NCI-H510A treated with DMSO at 0.1 percent for 48 hours (cell line): ENCODE results near the gene TAF1C.
"Not testable (repeated sequence)": the region's sequence is repeated elsewhere in the genome, so short reads cannot be mapped to it uniquely, and the experiment has no call there.

Source experiments
- DNase-seq: peaks from one replicate; lab custom pipeline; 2025; lab: John Stamatoyannopoulos, UW

TAF1C gene

DNA sequence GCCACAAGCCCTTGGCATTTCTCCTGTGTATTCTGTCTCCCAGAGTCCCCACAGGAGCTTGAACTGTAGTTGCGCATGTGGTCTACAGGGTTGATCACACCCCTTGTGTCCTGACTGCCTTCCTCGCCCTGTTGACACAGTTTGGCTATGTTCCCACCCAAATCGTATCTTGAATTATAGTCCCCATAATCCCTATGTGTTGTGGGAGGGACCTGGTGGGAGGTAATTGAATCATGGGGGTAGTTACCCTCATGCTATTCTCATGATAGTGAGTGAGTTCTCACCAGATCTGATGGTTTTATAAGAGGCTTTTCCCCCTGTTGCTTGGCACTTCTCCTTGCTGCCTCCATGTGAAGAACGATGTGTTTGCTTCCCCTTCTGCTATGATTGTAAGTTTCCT, 25.3 kb upstream of the TAF1C start:
- DNase-seq, result no peak

DNA sequence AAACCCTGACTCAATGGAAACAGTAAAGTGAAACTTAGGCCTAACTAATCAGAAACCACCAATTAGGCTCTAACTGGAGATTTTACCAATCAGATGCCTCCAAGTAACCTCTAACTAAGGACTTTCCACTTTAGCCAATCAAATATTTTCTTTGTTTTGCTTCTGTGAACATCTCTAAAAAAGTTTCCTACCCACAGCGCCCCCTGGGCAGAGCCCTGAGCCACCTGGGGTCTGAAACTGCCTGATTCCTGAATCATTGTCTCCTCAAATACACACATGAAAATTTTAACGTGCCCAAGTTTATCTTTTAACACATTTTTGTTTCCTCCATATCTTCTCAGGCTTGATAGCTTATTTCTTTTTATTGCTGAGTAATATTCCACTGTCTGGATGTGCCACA, 23.1 kb upstream of the TAF1C start:
- DNase-seq, result no peak

DNA sequence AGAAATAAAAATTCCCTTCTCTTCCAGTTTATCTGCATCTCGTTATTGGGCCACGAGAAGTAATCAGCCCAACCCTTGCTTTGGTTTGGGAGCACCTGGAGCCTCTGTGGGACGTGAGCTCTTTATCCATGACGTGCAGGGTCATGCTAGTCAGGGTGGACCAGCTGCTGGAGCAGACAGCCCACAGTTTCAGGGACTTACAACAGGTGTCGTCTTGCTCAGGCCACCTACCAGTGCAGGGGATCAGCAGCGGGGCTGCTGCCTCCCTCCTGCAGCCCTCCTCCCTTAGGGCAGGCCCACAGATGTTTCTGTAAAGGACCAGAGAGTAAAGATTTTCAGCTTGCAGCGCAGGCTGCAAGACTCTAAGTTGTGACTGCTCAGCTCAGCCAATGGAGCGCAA, 21.0 kb upstream of the TAF1C start:
- no peak for DNase-seq

DNA sequence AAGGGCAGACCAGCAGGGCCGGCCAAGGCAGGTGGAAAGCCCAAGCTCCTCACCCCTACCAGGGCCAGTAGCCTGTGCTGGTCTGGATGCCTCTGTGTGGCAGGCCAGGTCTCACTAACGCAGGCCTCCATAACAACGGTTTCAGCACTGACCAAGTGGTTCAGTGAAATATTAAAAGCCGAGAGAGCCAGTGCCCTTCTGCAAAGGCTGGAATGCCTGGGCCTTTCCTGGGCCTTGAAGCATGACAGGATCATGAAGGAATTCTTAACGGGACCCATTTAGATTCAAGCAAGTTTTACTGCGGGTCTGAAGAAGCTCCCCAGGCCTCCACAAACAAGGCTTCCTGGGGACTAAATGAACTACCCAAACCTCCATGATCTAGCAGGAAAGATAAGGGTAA, 20.4 kb upstream of the TAF1C start:
- DNase-seq, result no peak

DNA sequence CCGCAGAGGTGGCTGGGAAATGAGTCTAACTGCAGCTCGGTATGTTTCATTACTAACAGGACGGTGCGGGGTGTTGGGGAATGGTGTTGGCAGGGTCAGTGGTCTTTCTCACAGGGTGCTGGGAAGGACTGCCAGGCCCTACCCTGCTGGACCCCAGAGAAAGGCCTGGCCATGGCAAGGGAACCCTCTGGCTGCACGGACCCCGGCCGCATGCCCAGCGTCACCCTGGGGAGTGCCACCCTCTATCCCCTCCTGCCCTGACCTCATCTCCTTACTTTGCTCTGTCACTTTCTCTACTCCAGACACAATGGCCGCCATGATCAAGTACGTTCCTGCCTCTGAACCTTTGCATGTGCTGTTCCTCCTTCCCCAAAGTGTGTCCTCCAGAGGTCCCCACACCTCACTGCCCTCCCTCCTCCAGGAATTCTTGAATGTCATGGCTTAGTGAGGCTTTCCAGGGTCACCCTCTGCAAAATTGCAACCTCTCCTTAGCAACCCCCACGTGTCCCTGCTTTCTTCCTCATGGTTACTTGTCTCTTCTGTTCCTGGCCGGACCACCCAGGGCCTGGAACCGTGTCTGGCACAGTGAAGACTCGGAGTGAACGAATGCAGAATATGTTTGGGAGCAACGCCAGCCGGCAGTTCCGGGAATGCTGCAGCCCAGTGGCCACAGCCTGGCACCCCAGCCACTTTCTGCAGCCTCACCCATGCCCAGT, 19.3 kb upstream of the TAF1C start:
- no peak for DNase-seq

DNA sequence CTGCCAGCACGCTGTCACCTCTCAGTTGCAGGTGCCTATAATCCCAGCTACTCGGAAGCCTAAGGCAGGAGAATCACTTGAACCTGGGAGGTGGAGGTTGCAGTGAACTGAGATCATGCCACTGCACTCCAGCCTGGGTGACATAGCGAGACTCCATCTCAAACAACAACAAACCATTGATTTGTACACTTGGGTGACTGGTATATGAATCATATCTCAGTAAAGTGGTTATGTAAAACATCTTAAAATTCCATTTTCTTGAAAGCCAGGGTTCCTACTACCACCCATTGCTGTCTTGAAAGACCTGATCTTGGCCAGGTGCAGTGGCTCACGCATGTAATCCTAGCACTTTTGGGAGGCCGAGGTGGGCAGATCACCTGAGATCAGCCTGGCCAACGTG, 18.3 kb upstream of the TAF1C start:
- DNase-seq, result not testable (repeated sequence)

DNA sequence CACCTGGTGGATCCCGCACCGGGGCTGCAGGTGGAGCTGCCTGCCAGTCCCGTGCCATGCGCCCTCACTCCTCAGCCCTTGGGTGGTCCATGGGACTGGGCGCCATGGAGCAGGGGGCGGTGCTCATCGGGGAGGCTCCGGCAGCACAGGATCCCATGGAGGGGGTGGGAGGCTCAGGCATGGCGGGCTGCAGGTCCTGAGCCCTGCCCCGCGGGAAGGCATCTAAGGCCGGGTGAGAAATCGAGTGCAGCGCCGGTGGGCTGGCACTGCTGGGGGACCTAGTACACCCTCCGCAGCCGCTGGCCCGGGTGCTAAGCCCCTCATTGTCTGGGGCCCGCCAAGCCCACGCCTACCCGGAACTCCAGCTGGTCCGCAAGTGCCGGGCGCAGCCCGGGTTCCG, 17.7 kb upstream of the TAF1C start:
- not testable (repeated sequence) for DNase-seq

DNA sequence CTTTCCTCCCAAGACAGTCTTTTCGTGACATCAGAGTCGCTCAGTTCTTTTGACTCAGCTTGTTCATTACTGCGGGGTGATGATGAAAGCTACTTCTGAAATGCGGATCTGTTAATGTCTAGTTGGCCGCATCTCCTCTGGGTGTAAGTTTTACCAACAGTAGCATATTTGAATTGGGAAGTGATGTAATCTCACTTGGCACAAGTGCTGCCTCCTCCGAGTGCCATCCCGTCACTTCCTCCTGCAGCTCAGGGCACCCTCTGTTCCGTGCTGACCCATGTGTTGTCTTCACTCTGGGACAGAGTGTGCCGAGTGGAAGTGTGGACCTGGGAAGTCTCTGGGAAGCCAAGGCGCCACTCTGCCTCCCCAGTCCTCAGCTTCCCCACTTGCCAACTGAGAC, 13.0 kb upstream of the TAF1C start:
- no peak for DNase-seq

DNA sequence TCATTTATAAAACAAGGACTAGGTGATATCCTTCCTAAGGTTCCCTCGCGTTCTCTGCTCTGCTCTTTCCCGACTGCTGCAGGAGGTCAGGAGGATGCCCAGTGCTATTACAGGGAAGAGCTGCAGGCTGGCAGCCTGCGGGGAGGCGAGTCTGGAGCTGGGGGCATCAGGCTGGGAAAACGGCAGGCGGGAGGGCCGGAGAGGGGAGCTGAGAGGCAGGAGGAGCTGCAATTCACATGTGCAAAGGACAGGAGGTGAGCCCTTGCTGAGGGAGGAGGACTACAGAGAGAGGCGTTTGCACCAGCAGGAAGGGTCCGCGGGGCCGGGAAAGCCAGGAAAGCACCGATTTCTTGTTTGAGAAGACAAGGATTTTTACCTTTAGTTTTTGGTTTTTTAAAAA, 12.2 kb upstream of the TAF1C start:
- no peak for DNase-seq

DNA sequence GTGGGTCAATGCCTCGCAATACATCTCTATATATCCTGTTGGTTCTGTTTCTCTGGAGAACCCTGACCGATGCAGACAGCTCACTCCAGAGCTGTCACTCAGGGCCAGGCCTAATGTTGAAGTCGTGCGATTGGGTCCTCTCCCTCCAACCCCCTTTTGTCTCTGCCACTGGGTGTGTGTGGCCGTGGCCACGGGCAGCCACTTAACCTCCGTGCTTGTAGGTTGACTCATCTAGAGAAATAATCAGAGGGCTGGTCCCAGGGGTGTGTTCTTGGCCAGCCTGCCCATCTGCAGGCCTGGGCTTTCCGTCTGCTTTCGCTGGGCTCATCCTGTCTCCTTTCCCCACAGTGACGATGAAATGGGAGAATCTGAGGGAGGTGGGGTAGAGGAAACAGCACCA, 11.5 kb upstream of the TAF1C start:
- DNase-seq, result no peak

DNA sequence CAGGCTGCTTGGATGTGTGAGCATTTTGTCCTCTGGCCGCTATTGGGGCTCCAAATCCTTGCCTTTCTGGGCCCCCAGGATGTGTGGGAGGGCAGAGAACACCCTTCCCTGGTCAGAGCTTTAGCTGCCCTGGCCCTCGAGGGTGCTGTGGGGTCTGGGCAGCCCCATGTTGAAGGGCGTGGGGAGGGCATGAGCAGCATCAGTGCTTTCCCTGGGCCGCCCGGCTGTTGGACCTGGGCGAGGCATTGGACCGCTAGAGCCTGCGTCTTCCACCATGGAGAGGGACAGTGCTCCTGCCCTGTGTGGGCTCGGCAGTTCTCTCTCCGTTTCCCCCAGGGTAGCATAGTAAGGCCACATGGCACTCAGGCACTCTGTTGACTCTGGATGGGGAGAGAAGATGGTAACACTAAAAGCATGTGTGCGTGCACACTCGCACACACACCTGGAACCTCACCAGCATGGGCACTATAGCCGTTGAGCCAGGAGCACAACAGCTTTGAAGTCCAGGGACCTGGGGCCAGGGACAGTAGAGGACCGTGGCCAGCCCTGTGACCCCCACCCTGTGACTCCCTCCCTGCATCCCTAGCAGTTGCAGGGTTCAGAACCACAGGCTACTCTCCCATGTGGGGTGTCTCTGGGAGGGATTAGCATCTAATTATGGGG, 10.7 kb upstream of the TAF1C start:
- DNase-seq, result no peak

DNA sequence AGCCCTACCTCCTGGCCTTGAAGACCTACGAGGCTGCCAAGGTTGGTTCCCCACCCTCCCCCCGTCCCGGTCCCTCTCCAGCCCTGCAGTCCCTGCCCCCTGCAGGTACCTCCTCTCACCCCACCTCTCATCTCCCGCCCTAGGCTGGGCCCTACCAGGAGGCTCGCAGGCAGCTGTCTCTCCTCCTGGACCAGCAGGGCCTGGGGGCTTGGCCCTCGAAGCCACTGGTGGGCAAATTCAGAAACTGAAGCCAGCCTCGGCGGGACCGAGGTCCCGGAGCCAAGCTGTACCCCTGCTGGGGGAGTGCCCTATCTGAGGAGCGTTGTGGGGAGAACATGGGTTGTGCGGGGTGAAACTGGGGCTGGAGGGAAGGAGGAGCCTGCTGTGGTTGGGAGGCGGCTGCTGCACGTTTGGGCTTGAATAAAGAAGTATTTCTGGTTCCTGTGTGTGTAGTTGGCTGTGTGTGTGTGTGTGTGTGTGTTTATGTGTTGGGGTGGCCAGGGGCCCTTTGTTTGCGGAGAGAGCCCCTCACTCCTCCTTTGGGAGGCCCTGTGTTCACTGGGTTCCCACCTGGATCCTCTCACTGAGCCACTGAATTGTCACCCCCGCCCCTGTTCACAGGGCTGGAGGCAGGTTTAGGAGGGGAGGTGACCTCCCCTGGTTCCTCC, 10.0 kb upstream of the TAF1C start:
- DNase-seq, result no peak

DNA sequence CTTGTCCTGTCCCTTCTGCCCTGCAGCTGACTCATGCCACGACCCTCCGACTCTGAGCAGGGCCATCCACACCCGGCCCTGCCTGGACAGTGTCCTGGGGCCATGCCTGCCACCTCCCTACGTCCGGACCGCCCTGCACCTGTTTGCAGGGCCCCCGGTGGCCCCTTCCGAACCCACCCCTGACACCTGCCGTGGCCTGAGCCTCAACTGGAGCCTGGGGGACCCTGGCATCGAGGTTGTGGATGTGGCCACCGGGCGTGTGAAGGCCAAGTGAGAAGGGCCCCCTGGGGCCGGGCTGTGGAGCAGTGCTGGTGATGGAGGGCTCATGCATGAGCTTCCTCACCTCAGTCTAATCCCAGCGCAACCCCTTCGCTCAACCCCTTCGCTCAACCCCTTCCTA, 9.2 kb upstream of the TAF1C start:
- DNase-seq, result no peak

DNA sequence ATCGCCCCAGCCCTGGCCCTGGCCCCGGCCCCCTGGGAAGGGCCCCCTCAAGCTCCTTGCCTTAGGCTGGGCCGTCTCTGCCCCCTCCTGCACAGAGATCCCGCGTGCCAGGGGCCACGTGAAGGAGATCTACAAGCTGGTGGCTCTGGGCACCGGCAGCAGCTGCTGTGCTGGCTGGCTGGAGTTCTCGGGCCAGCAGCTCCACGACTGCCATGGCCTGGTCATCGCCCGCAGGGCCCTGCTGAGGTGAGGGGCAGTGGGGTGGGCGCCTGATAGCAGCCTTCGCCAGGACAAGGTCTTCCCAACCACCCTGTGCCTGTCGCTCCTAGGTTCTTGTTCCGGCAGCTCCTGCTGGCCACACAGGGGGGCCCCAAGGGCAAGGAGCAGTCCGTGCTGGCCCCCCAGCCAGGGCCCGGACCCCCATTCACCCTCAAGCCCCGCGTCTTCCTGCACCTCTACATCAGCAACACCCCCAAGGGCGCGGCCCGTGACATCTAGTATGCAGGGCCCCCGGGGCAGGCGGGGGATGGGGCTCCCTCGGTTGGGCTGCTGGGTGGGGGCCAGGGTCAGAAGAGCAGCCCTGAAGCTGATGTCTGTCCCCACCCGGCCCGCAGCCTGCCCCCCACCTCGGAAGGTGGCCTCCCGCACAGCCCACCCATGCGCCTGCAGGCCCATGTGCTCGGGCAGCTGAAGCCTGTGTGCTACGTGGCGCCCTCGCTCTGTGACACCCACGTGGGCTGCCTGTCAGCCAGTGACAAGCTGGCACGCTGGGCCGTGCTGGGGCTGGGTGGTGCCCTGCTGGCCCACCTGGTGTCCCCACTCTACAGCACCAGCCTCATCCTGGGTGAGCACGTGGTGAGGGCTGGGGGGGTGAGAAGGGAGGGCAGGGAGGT, 8.6 kb upstream of the TAF1C start:
- DNase-seq, result no peak

DNA sequence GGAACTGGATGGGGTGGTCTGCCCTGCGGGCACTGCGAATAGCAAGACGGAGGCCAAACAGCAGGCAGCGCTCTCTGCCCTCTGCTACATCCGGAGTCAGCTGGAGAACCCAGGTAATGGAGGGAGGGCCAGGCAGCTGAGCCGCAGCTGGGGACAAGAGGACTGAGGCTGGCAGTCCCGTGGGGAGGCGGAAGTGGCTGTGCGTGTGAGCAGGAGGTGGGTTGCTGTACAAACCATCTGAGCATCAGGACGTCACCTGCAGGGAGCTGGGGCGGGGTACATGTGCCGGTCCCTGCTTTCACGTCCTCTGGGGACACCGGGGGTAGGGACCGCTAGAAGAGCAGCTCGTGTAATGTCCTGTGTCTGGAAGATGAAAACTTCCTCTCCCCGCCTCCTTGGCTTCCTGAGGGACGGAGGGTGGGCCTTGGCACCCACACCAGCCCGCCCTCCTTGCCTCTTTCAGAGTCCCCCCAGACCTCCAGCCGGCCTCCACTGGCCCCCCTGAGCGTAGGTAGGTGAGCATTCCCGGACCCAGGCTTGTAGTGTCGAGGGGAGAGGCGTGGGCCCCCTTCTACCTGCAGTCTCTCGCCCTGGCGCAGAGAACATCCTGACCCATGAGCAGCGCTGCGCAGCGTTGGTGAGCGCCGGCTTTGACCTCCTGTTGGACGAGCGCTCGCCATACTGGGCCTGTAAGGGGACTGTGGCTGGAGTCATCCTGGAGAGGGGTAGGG, 7.8 kb upstream of the TAF1C start:
- DNase-seq, result no peak

DNA sequence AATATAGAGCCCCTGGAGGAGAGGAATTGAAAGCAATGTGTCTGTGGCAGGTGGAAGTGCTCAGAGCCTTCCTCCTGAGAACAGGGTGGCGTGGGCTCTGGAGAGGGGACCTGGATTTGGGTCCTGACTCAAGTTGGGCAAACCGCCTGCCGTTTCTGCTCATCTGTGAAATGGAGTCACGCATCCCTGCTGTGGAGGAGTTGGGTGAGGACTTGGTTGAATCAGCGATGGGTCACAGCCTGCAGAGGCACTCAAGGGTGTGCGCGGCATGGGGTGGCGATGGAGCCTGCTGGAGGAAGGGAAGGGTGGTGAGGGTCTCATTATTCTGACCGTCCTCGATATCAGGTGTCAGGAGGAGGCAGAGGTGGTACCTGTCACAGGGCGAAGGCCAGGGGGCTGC, 7.2 kb upstream of the TAF1C start:
- no peak for DNase-seq

DNA sequence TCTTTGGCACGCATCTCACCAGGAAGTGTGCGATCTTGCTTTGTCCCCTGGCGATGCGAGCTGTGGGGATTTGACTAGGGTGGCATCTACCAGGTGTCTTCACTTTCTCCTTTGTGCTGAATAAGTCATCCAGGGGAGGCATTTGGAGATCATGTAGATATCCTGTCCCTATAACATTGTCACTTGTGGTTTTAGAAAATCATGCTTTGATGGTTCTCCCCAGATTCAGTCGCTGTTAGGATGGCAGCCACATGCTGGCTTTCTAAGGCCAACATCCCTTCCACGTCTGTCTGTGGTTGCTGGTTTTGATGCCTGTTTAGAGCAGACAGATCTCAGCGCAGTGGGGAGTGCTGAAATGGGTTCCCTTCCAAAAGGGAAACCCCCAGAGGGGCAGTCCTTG, 6.6 kb upstream of the TAF1C start:
- DNase-seq, result no peak

DNA sequence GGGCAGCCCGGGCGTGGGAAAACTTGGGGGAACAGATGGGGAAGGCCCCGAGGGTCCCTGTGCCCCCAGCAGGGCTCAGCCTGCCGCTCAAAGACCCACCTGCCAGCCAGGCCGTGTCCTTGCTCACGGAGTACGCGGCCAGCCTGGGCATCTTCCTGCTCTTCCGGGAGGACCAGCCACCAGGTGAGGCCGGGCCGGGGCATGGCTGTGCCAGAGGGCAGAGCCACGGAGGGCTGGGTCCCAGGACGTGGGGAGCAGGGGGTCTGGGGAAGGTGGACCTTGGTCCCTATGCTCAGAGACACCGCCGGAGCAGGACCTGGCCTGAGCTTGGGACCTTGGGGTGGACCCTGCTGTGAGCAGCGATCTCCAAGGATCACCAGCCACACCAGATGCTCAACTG, 4.6 kb upstream of the TAF1C start:
- no peak for DNase-seq

DNA sequence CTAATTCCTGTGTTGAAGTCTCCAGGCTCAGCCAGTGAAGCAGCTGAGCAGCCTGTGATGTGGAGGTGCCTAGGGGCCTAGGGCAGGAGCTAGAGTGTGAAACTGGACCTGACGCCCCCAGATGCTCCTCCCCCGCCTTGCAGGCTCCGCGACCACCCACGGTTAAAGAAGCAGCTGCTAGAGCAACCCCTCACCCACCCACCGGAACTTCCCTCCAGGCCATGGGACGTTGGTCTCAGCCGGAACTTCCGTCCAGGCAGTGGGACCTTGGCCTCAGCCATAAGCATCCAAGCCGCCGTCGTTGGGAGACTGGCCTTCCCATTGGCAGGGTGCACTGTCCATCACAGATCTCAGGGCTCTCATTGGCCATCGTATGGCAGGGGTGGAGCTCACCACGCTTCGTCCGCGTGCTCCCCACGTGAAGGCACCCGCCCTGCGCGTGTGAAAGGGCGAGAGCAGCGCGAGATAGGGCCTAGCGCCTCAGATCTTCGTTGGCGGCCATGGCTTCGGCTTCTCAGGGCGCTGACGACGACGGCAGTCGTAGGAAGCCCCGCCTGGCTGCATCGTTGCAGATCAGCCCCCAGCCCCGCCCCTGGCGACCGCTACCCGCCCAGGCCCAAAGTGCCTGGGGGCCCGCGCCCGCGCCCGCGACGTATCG, 4.0 kb upstream of the TAF1C start, which contains the start of gene ADAD2:
Gene ADAD2, plus strand, starts transcription at position 427 of the 658 bp plus-strand sequence. Its CDS starts 74 bp downstream, at position 501.
- DNase-seq, result no peak

DNA sequence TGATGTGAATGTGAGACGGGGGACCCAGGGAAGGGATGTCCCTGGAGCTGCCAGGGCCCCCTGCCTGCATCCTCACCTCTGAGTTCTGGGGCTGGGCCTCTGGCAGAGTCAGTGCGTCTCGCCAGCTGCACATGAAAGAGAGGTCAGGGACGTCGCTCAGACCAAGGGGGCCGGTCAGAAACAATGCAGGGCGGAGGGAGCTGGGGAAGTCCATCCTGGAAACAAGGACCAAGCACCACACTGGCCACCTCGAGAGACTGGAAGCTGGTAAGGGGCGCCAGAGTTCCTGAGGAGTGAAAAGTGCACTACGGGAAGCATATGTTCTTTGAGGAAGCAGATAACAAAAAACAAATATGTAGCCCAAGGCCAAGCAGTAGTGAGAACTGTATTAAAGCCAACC, 2.1 kb downstream of the TAF1C start:
- no peak for DNase-seq
